Endothelial cell of umbilical vein (primary cell): ENCODE results near the gene PROC. TPM values are rescaled to one million over a fixed set of nuclear protein-coding genes. Genes with fewer than 3 reads are reported as not detected.

ENCODE experiments used
- BruUV-seq: library from RNA; stranded (reverse); fragments of 400-500 nt; replicated peaks from 2 replicates; lab custom pipeline; 2021; lab: Mats Ljungman, UMichigan
- CTCF ChIA-PET: fragments of 300-600, 350-600 bp; sonication (Branson Sonifier 250); formaldehyde crosslinking; loops from one replicate; lab custom pipeline; 2021; ENCODE audit warnings: antibody characterized with exemption, inconsistent platforms; lab: Charles Lee
- POLR2A ChIA-PET: fragments of 300-600, 350-600 bp; sonication (Branson Sonifier 250); formaldehyde crosslinking; loops from one replicate; lab custom pipeline; 2021; ENCODE audit warnings: antibody characterized with exemption, inconsistent platforms; lab: Charles Lee
- DNase-seq: peaks from one replicate; pipeline ENCODE4 v3.0.0-alpha.2; 2011; ENCODE audit warnings: low read depth, low spot score
- FAIRE-seq: peaks from 2 replicates; lab custom pipeline; 2011; peaks lifted over from hg19 to GRCh38; lab: Jason Lieb, UNC
- H2AFZ ChIP-seq: 2 replicates; pipeline ENCODE4 v1.6.0; 2012; ENCODE audit warnings: low read depth, low read length, control low read depth, inconsistent platforms
- H3K27ac ChIP-seq: 2 replicates; pipeline ENCODE4 v1.5.1; 2011; ENCODE audit warnings: low read depth, mild to moderate bottlenecking, control low read depth, low read length, moderate library complexity; ENCODE audit not compliant: insufficient read depth
- H3K27me3 ChIP-seq, 2 experiments: 2 replicates each; pipeline versions ENCODE4 v1.6.0 to v1.6.1; 2011; ENCODE audit warnings: low read length in 2 of 2, mixed read lengths in 1 of 2; ENCODE audit not compliant: control insufficient read depth in 2 of 2, insufficient read depth in 2 of 2
- H3K36me3 ChIP-seq, 2 experiments: 2 replicates in 1 of 2; 3 replicates in 1 of 2; pipeline ENCODE4 v1.5.1; 2011; ENCODE audit warnings: low read length in 2 of 2, mild to moderate bottlenecking in 1 of 2, moderate library complexity in 1 of 2; ENCODE audit not compliant: control insufficient read depth in 2 of 2, insufficient read depth in 2 of 2; ENCODE audit errors: extremely low read depth in 1 of 2
- H3K4me1 ChIP-seq: 3 replicates; pipeline ENCODE4 v1.5.1; 2011; ENCODE audit warnings: mild to moderate bottlenecking, low read length; ENCODE audit not compliant: control insufficient read depth, insufficient read depth; ENCODE audit errors: extremely low read depth
- H3K4me2 ChIP-seq: 2 replicates; pipeline ENCODE4 v1.6.1; 2011; ENCODE audit warnings: low read length, control low read depth, mixed read lengths; ENCODE audit not compliant: insufficient read depth
- H3K4me3 ChIP-seq, 3 experiments: fragments of 200-600 bp in 1 of 3; sonication (generic), shearing (Covaris generic) in 1 of 3; replicated peaks in 1 of 3; 2 replicates each; pipeline ENCODE4 v1.5.1; 2011 to 2016; ENCODE audit warnings: control low read depth in 3 of 3, low read length in 3 of 3, mild to moderate bottlenecking in 2 of 3, inconsistent platforms in 1 of 3, low read depth in 1 of 3, moderate library complexity in 1 of 3; ENCODE audit not compliant: insufficient read depth in 1 of 3
- H3K79me2 ChIP-seq: 2 replicates; pipeline ENCODE4 v1.6.0; 2012; ENCODE audit warnings: low read length, inconsistent platforms; ENCODE audit not compliant: control insufficient read depth, insufficient read depth
- H3K9ac ChIP-seq: replicated peaks from 2 replicates; pipeline ENCODE3; 2011; ENCODE audit warnings: low read length, control low read depth; ENCODE audit not compliant: insufficient read depth; ENCODE audit errors: extremely low read depth
- H3K9me1 ChIP-seq: replicated peaks from 3 replicates; pipeline ENCODE4 v1.6.0; 2011; ENCODE audit warnings: mild to moderate bottlenecking, low read length; ENCODE audit not compliant: control insufficient read depth, insufficient read depth; ENCODE audit errors: extremely low read depth
- H3K9me3 ChIP-seq: replicated peaks from 2 replicates; pipeline ENCODE4 v1.5.1; 2012; ENCODE audit warnings: low read length, inconsistent platforms; ENCODE audit not compliant: control insufficient read depth, insufficient read depth
- H4K20me1 ChIP-seq: replicated peaks from 2 replicates; pipeline ENCODE3; 2011; ENCODE audit warnings: mild to moderate bottlenecking, low read length; ENCODE audit not compliant: control insufficient read depth, insufficient read depth; ENCODE audit errors: extremely low read depth
- CTCF ChIP-seq, 2 donors: IDR thresholded peaks; 1 replicate in 1 of 2; 2 replicates in 1 of 2; pipeline ENCODE4 v1.5.1; 2011; ENCODE audit warnings: low read length in 2 of 2, mild to moderate bottlenecking in 2 of 2, moderate library complexity in 2 of 2, control low read depth in 1 of 2, inconsistent platforms in 1 of 2, low read depth in 1 of 2; ENCODE audit not compliant: insufficient read depth in 1 of 2; ENCODE audit errors: extremely low read depth in 1 of 2
- FOS ChIP-seq: IDR thresholded peaks from 2 replicates; pipeline ENCODE4 v1.6.1; 2011; ENCODE audit warnings: mild to moderate bottlenecking, low read length, moderate library complexity, borderline replicate concordance; ENCODE audit not compliant: insufficient read depth
- GATA2 ChIP-seq: IDR thresholded peaks from 2 replicates; pipeline ENCODE4 v1.7.0; 2011; ENCODE audit warnings: low read depth, mild to moderate bottlenecking, moderate library complexity, mixed read lengths, low read length; ENCODE audit not compliant: insufficient read length, insufficient read depth
- MYC ChIP-seq: IDR thresholded peaks from one replicate; pipeline ENCODE4 v1.6.1; 2011; ENCODE audit warnings: mild to moderate bottlenecking, low read depth, low read length
- POLR2A ChIP-seq: IDR thresholded peaks from 2 replicates; pipeline ENCODE4 v1.6.1; 2012; ENCODE audit warnings: low read depth, mild to moderate bottlenecking, control low read depth, low read length
- POLR2AphosphoS5 ChIP-seq: IDR thresholded peaks from 2 replicates; pipeline ENCODE4 v1.6.1; 2012; ENCODE audit warnings: low read depth, mild to moderate bottlenecking, control low read depth, low read length, moderate library complexity; ENCODE audit not compliant: insufficient read depth
- dilution Hi-C: fragments of 300-500 bp; cut with MboI; formaldehyde crosslinking; loops from one replicate; pipeline ENCODE4 v1.15.0; 2019; ENCODE audit warnings: low sequenced_read_pairs; ENCODE audit not compliant: extremely low pct_ligation_motif_present
- intact Hi-C: fragments of 100-400 bp; cut with micrococcal nuclease; formaldehyde crosslinking; loops from one replicate; pipeline ENCODE4 v1.10.0; 2022
- polyA plus RNA-seq, 4 experiments: library from polyadenylated mRNA; depleted of rRNA in 3 of 4; stranded (reverse) in 3 of 4; unstranded in 1 of 4; fragments of >200 nt; gene quantifications; 2 replicates each; pipeline versions ENCODE4 v1.2.1 to v1.2.3, GENCODE V29; 2011 to 2012; ENCODE audit warnings: missing spikeins in 1 of 4
- total RNA-seq: library from RNA; stranded (reverse); gene quantifications from 2 replicates; pipeline ENCODE4 v1.2.3, GENCODE V29; 2021
- TF ChIP-seq, protein P1 (sequence below): IDR thresholded peaks from 2 replicates; pipeline ENCODE4 v1.6.1; 2011; ENCODE audit not compliant: insufficient read depth, insufficient read length

PROC gene
- total and polyA plus RNA-seq, 2 donors (not counting 3 experiments of a cell fraction or from before 2014, with no cell fraction given) = not detected

- H3K9ac ChIP-seq = no peak overlapping the region
- dilution Hi-C loops (no loop called here), intact Hi-C loops (loop anchor here (1.0 kb wide), 2 partner anchors 9 to 20 kb away; partner anchors contain the start of gene MAP3K2)
- H3K36me3 ChIP-seq = no peaks in the 10 kb centered on the region
- peak overlapping the region; percentile 68 for H3K27ac ChIP-seq
- H3K4me2 ChIP-seq = no peak overlapping the region
- BruUV-seq = no TSS peak
- H3K9me1 ChIP-seq = no peaks in the 10 kb centered on the region
- no peak for FAIRE-seq
- peaks cover 39% of the 10 kb centered on the region for H3K4me1 ChIP-seq
- no peaks in the 10 kb centered on the region for H3K9me3 ChIP-seq
- no peaks in the 10 kb centered on the region for H3K79me2 ChIP-seq
- CTCF ChIA-PET = interaction anchor here (1.2 kb wide), 1 partner anchor 22 kb away, joined by 4 read pairs; no protein-coding TSS in a partner anchor
- POLR2A ChIA-PET = no interaction called here
- peak; percentile 35 for DNase-seq
- no peaks in the 10 kb centered on the region for H4K20me1 ChIP-seq
- H2AFZ ChIP-seq = peak overlapping the region; percentile 58
- no peak overlapping the region for H3K4me3 ChIP-seq
- TF ChIP-seq, protein P1, sequence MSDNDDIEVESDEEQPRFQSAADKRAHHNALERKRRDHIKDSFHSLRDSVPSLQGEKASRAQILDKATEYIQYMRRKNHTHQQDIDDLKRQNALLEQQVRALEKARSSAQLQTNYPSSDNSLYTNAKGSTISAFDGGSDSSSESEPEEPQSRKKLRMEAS = peak; percentile 40
- TF ChIP-seq GATA2 = no peak
- no peak for TF ChIP-seq POLR2A
- no peak for TF ChIP-seq POLR2AphosphoS5
- TF ChIP-seq MYC = no peak
- TF ChIP-seq FOS = no peak
- no peak for TF ChIP-seq CTCF (IDR thresholded peaks at IDR 0.05; ENCODE audit: extremely low read depth in 1 of 2, insufficient read depth in 1 of 2, low read depth in 1 of 2, low read length in 2 of 2)
- no peaks in the 10 kb centered on the region for H3K27me3 ChIP-seq
These were observed 10.6 kb upstream of the PROC start for GRCh38 chr2:127407661-127408003.
